Keratinocyte (primary cell): Measurements from ENCODE around the gene ANKRD55. TPM values are rescaled to one million over a fixed set of nuclear protein-coding genes. Genes with fewer than 3 reads are reported as not detected.

Source experiments
- DNase-seq: peaks from one replicate; pipeline ENCODE4 v3.0.0-alpha.2; 2011; ENCODE audit warnings: low read depth, missing footprints, low spot score
- FAIRE-seq: peaks from 2 replicates; lab custom pipeline; 2011; peaks lifted over from hg19 to GRCh38; lab: Jason Lieb, UNC
- H2AFZ ChIP-seq: 2 replicates; pipeline ENCODE4 v1.6.0; 2012; ENCODE audit warnings: low read length, control low read depth, inconsistent platforms; ENCODE audit not compliant: control insufficient read depth
- H3K27ac ChIP-seq: 2 replicates; pipeline ENCODE4 v1.5.1; 2011; ENCODE audit warnings: low read length; ENCODE audit not compliant: control insufficient read depth, insufficient read depth
- H3K27me3 ChIP-seq: 3 replicates; pipeline ENCODE4 v1.6.0; 2011; ENCODE audit warnings: low read length; ENCODE audit not compliant: control insufficient read depth, insufficient read depth; ENCODE audit errors: extremely low read depth
- H3K36me3 ChIP-seq, 2 experiments: 2 replicates in 1 of 2; 3 replicates in 1 of 2; pipeline ENCODE4 v1.5.1; 2011; ENCODE audit warnings: low read length in 2 of 2, mild to moderate bottlenecking in 1 of 2; ENCODE audit not compliant: control insufficient read depth in 2 of 2, insufficient read depth in 2 of 2; ENCODE audit errors: extremely low read depth in 1 of 2
- H3K4me1 ChIP-seq: 3 replicates; pipeline ENCODE4 v1.5.1; 2011; ENCODE audit warnings: low read length; ENCODE audit not compliant: control insufficient read depth, insufficient read depth; ENCODE audit errors: extremely low read depth
- H3K4me2 ChIP-seq: 3 replicates; pipeline ENCODE4 v1.6.0; 2011; ENCODE audit warnings: low read depth, low read length; ENCODE audit not compliant: control insufficient read depth, insufficient read depth; ENCODE audit errors: extremely low read depth
- H3K4me3 ChIP-seq, 3 experiments: fragments of 200-600 bp in 1 of 3; sonication (generic) in 1 of 3; 2 replicates in 2 of 3; 3 replicates in 1 of 3; pipeline ENCODE4 v1.5.1; 2011 to 2016; ENCODE audit warnings: low read length in 3 of 3, mild to moderate bottlenecking in 3 of 3, control low read depth in 2 of 3, inconsistent platforms in 1 of 3, low read depth in 1 of 3, mixed read lengths in 1 of 3, mixed run types in 1 of 3, moderate library complexity in 1 of 3; ENCODE audit not compliant: control insufficient read depth in 2 of 3, insufficient read depth in 2 of 3; ENCODE audit errors: extremely low read depth in 1 of 3
- H3K79me2 ChIP-seq: 2 replicates; pipeline ENCODE4 v1.6.0; 2012; ENCODE audit warnings: low read length; ENCODE audit not compliant: control insufficient read depth, insufficient read depth
- H3K9ac ChIP-seq: 3 replicates; pipeline ENCODE4 v1.6.0; 2011; ENCODE audit warnings: low read length; ENCODE audit not compliant: control insufficient read depth, insufficient read depth; ENCODE audit errors: extremely low read depth
- H3K9me1 ChIP-seq: 3 replicates; pipeline ENCODE4 v1.6.0; 2011; ENCODE audit warnings: low read length; ENCODE audit not compliant: control insufficient read depth, insufficient read depth; ENCODE audit errors: extremely low read depth
- H3K9me3 ChIP-seq: 2 replicates; pipeline ENCODE4 v1.5.1; 2012; ENCODE audit warnings: low read depth, low read length; ENCODE audit not compliant: control insufficient read depth
- H4K20me1 ChIP-seq: 3 replicates; pipeline ENCODE4 v1.6.0; 2011; ENCODE audit warnings: low read length; ENCODE audit not compliant: control insufficient read depth, insufficient read depth; ENCODE audit errors: extremely low read depth
- CTCF ChIP-seq, 3 experiments: IDR thresholded peaks in 1 of 3; conservative IDR thresholded peaks in 1 of 3; optimal IDR thresholded peaks in 1 of 3; 2 replicates in 2 of 3; 3 replicates in 1 of 3; pipeline versions ENCODE3 to v1.5.1; 2011; ENCODE audit warnings: low read length in 3 of 3, mild to moderate bottlenecking in 3 of 3, moderate library complexity in 2 of 3, control low read depth in 1 of 3, inconsistent platforms in 1 of 3; ENCODE audit not compliant: insufficient read depth in 2 of 3; ENCODE audit errors: extremely low read depth in 1 of 3
- EZH2 ChIP-seq: IDR thresholded peaks from one replicate; pipeline ENCODE4 v1.6.1; 2012; ENCODE audit warnings: inconsistent platforms, mild to moderate bottlenecking, low read length, moderate library complexity
- dilution Hi-C: fragments of 300-500 bp; cut with MboI; formaldehyde crosslinking; loops from one replicate; pipeline ENCODE4 v1.7.0; 2020; ENCODE audit warnings: low sequenced_read_pairs; ENCODE audit not compliant: extremely low pct_ligation_motif_present
- polyA plus RNA-seq, 5 experiments: library from polyadenylated mRNA; depleted of rRNA in 3 of 5; stranded (reverse) in 3 of 5; stranded (forward) in 1 of 5; unstranded in 1 of 5; fragments of >200 nt; gene quantifications; 1 replicate in 1 of 5; 2 replicates in 3 of 5; 3 replicates in 1 of 5; pipeline versions ENCODE4 v1.2.1 to v1.2.3, GENCODE V29; 2011 to 2012; ENCODE audit warnings: missing spikeins in 2 of 5, low read depth in 1 of 5, low replicate concordance in 1 of 5

Gene ANKRD55
- polyA plus RNA-seq, 1 donor (not counting 4 experiments of a cell fraction or from before 2014, with no cell fraction given): not detected

GRCh38 chr5:56099346-56099745, 133.8 kb downstream of the ANKRD55 start:
- no peak overlapping the region for H3K27ac ChIP-seq
- no peak overlapping the region for H3K4me3 ChIP-seq
- dilution Hi-C loops: no loop called here
- H3K4me2 ChIP-seq: no peak overlapping the region
- H3K9ac ChIP-seq: no peak overlapping the region
- no peaks in the 10 kb centered on the region for H4K20me1 ChIP-seq
- no peak overlapping the region for H2AFZ ChIP-seq
- H3K4me1 ChIP-seq: peaks cover 8% of the 10 kb centered on the region
- no peaks in the 10 kb centered on the region for H3K27me3 ChIP-seq
- H3K9me1 ChIP-seq: no peaks in the 10 kb centered on the region
- FAIRE-seq: no peak
- H3K9me3 ChIP-seq: no peaks in the 10 kb centered on the region
- DNase-seq: no peak
- no peak for TF ChIP-seq EZH2
- no peak for TF ChIP-seq CTCF (optimal IDR thresholded peaks at IDR 0.05 in 1 of 3, IDR thresholded peaks at IDR 0.05 in 1 of 3, conservative IDR thresholded peaks at IDR 0.05 in 1 of 3; ENCODE audit: extremely low read depth in 1 of 3, insufficient read depth in 2 of 3, low read length in 3 of 3)
- H3K36me3 ChIP-seq: no peaks in the 10 kb centered on the region
- no peaks in the 10 kb centered on the region for H3K79me2 ChIP-seq

- H3K9me3 ChIP-seq: no peaks in the 10 kb centered on the region
- H3K4me3 ChIP-seq: no peak overlapping the region
- dilution Hi-C loops: no loop called here
- H3K9me1 ChIP-seq: no peaks in the 10 kb centered on the region
- DNase-seq (no peak), FAIRE-seq (no peak)
- no peak overlapping the region for H2AFZ ChIP-seq
- H3K9ac ChIP-seq: no peak overlapping the region
- no peaks in the 10 kb centered on the region for H3K27me3 ChIP-seq
- no peak for TF ChIP-seq EZH2
- no peak for TF ChIP-seq CTCF (optimal IDR thresholded peaks at IDR 0.05 in 1 of 3, IDR thresholded peaks at IDR 0.05 in 1 of 3, conservative IDR thresholded peaks at IDR 0.05 in 1 of 3; ENCODE audit: extremely low read depth in 1 of 3, insufficient read depth in 2 of 3, low read length in 3 of 3)
- H3K4me2 ChIP-seq: no peak overlapping the region
- no peaks in the 10 kb centered on the region for H3K36me3 ChIP-seq
- no peak overlapping the region for H3K27ac ChIP-seq
- H3K79me2 ChIP-seq: no peaks in the 10 kb centered on the region
- peaks cover 8% of the 10 kb centered on the region for H3K4me1 ChIP-seq
- no peaks in the 10 kb centered on the region for H4K20me1 ChIP-seq
These were observed 136.1 kb downstream of the ANKRD55 start for GRCh38 chr5:56097055-56097454.
